Measurements from ENCODE around the gene KLHL2. TPM values are rescaled to one million over a fixed set of nuclear protein-coding genes. Genes with fewer than 3 reads are reported as not detected.
A peak's percentile ranks its signal among the peaks of the same experiment; 100 is the strongest.
"Not testable (repeated sequence)": the region's sequence is repeated elsewhere in the genome, so short reads cannot be mapped to it uniquely, and the experiment has no call there.

The KLHL2 gene
- total RNA-seq, 1 donor from 2014 or later, result 51.8 TPM

GRCh38 chr4:165232623-165233433 lies 25.5 kb downstream of the KLHL2 start:
- DNase-seq (ENCODE audit: low spot score), result not testable (repeated sequence)

GRCh38 chr4:165234766-165235165 lies 27.4 kb downstream of the KLHL2 start:
- no peak for DNase-seq (ENCODE audit: low spot score)

GRCh38 chr4:165236852-165237251 lies 29.5 kb downstream of the KLHL2 start:
- not testable (repeated sequence) for DNase-seq (ENCODE audit: low spot score)

GRCh38 chr4:165238041-165238640 lies 30.8 kb downstream of the KLHL2 start:
- DNase-seq (ENCODE audit: low spot score), result not testable (repeated sequence)

- DNase-seq (ENCODE audit: low spot score), result not testable (repeated sequence)
Observed at GRCh38 chr4:165240761-165241160, 33.4 kb downstream of the KLHL2 start.

GRCh38 chr4:165244148-165244547 lies 36.8 kb downstream of the KLHL2 start:
- not testable (repeated sequence) for DNase-seq (ENCODE audit: low spot score)

GRCh38 chr4:165244587-165245186 lies 37.3 kb downstream of the KLHL2 start:
- DNase-seq (ENCODE audit: low spot score), result not testable (repeated sequence)

- DNase-seq (ENCODE audit: low spot score), result no peak
Observed at GRCh38 chr4:165248102-165248501, 40.7 kb downstream of the KLHL2 start.

GRCh38 chr4:165248904-165249303 lies 41.5 kb downstream of the KLHL2 start:
- DNase-seq (ENCODE audit: low spot score), result not testable (repeated sequence)

- DNase-seq (ENCODE audit: low spot score), result not testable (repeated sequence)
Observed at GRCh38 chr4:165254771-165255170, 47.4 kb downstream of the KLHL2 start.

GRCh38 chr4:165255439-165255838 lies 48.1 kb downstream of the KLHL2 start:
- DNase-seq (ENCODE audit: low spot score), result peak; percentile 7

- not testable (repeated sequence) for DNase-seq (ENCODE audit: low spot score)
Observed at GRCh38 chr4:165256074-165256659, 48.8 kb downstream of the KLHL2 start.

GRCh38 chr4:165259776-165260175 lies 52.4 kb downstream of the KLHL2 start:
- DNase-seq (ENCODE audit: low spot score), result not testable (repeated sequence)

GRCh38 chr4:165262306-165262705 lies 54.9 kb downstream of the KLHL2 start:
- not testable (repeated sequence) for DNase-seq (ENCODE audit: low spot score)

- not testable (repeated sequence) for DNase-seq (ENCODE audit: low spot score)
Observed at GRCh38 chr4:165263466-165263865, 56.1 kb downstream of the KLHL2 start.

GRCh38 chr4:165269931-165270330 lies 62.6 kb downstream of the KLHL2 start:
- DNase-seq (ENCODE audit: low spot score), result not testable (repeated sequence)

GRCh38 chr4:165273443-165273842 lies 66.1 kb downstream of the KLHL2 start:
- DNase-seq (ENCODE audit: low spot score), result not testable (repeated sequence)

- DNase-seq (ENCODE audit: low spot score), result not testable (repeated sequence)
Observed at GRCh38 chr4:165275357-165275756, 68.0 kb downstream of the KLHL2 start.

GRCh38 chr4:165279531-165279930 lies 72.2 kb downstream of the KLHL2 start:
- DNase-seq (ENCODE audit: low spot score), result not testable (repeated sequence)

- DNase-seq (ENCODE audit: low spot score), result not testable (repeated sequence)
Observed at GRCh38 chr4:165284697-165285096, 77.3 kb downstream of the KLHL2 start.

GRCh38 chr4:165286619-165287340 lies 79.4 kb downstream of the KLHL2 start:
- DNase-seq (ENCODE audit: low spot score), result not testable (repeated sequence)
